ES-I3 (cell line): ENCODE data around the gene FAM193A.
"Not testable (repeated sequence)": the region's sequence is repeated elsewhere in the genome, so short reads cannot be mapped to it uniquely, and the experiment has no call there.

Experiments used
- H3K36me3 ChIP-seq: 2 replicates; pipeline ENCODE4 v1.6.1; 2013; ENCODE audit warnings: mild to moderate bottlenecking, low read length, control low read depth, moderate library complexity; ENCODE audit not compliant: insufficient read depth
- H3K4me1 ChIP-seq: 2 replicates; pipeline ENCODE4 v1.6.1; 2013; ENCODE audit warnings: mild to moderate bottlenecking, control low read depth, low read length; ENCODE audit not compliant: insufficient read depth
- H3K9ac ChIP-seq: 2 replicates; pipeline ENCODE4 v1.6.1; 2013; ENCODE audit warnings: low read depth, mild to moderate bottlenecking, low read length, moderate library complexity
- H3K9me3 ChIP-seq: 2 replicates; pipeline ENCODE4 v1.6.1; 2013; ENCODE audit warnings: mild to moderate bottlenecking, low read length, moderate library complexity; ENCODE audit not compliant: control insufficient read depth, insufficient read depth

FAM193A gene

DNA sequence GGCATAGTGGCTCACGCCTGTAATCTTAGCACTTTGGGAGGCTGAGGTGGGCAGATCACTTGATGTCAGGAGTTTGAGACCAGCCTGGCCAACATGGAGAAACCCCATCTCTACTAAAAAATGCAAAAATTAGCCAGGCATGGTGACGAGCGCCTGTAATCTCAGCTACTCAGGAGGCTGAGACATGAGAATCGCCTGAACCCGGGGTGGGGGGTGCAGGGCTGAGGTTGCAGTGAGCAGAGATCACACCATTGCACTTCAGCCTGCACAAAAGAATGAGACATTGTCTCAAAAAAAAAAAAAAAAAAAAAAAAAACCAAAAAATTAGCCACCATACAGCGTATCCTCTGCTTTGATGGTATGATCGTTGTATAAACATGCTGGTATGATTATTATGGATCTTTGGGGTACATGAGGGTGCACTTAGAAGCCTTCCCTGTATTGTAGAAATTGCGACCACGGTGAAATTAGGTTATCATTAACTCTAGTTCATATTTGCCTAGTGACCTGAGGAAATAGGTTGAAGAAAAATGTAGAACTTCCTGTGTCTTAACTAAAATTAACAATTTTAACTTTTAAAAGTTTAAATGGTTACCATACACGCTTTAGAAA is 7.2 kb downstream of the FAM193A start:
- not testable (repeated sequence) for H3K9ac ChIP-seq, H3K4me1 ChIP-seq, H3K9me3 ChIP-seq, H3K36me3 ChIP-seq

DNA sequence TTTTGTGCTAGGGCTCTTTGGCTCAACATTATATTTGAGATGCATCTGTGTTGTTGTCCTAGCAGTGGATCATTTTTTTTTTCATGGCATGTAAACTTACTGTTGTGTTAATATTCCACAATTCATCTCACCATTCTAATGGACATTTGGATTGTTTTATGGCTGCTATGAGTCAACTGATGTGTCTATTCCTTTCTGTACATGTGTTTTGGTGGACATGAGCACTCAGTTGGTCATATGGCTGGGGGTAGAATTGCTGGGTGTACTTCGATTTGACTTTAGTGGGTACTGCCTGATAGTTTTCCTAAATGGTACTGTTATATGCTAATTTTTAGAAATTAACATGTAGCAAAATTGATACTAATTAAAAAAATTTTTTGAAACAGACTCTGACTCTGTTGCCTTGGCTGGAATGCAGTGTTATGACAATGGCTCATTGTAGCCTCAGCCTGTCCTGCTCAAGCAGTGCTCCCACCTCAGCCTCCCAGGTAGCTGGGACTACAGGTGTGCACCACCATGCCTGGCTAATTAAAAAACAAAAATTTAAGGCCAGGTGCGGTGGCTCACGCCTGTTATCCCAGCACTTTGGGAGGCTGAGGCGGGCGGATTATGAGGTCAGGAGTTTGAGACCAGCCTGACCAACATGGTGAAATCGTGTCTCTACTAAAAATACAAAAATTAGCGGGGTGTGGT is 9.0 kb downstream of the FAM193A start:
- no peaks in the 10 kb centered on the region for H3K4me1 ChIP-seq
- H3K9ac ChIP-seq = no peak overlapping the region
- no peaks in the 10 kb centered on the region for H3K9me3 ChIP-seq
- H3K36me3 ChIP-seq = no peaks in the 10 kb centered on the region

- no peaks in the 10 kb centered on the region for H3K4me1 ChIP-seq
- H3K9me3 ChIP-seq = no peaks in the 10 kb centered on the region
- H3K9ac ChIP-seq = no peak overlapping the region
- no peaks in the 10 kb centered on the region for H3K36me3 ChIP-seq
These were observed 9.9 kb downstream of the FAM193A start for GRCh38 chr4:2546286-2546823.

- H3K36me3 ChIP-seq, H3K9ac ChIP-seq: not testable (repeated sequence)
These were observed 10.7 kb downstream of the FAM193A start for GRCh38 chr4:2546961-2547691.

DNA sequence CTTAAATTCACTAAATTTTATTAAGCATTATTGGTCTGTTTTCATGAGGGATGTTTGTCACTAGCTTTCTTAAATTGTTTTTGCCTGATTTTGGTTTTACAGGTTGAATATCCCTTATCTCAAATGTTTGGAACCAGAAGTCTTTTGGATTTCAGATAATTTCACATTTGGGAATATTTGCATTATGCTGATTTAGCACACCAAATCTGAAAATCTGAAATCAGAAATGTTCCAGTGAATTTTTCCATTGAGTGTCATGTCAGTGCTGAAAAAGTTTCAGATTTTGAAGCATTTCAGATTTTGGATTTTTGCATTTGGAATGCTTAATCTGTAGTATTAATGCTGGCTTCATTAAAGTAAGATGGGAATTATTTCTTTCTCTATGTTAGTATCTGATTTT is 14.7 kb downstream of the FAM193A start:
- Histone ChIP-seq H3K36me3 (no peaks in the 10 kb centered on the region), H3K9ac (no peak overlapping the region), H3K4me1 (no peaks in the 10 kb centered on the region), H3K9me3 (no peaks in the 10 kb centered on the region)

More at GRCh38 chr4:2546961-2547691, 10.7 kb downstream of the FAM193A start:
- H3K4me1 ChIP-seq, H3K9me3 ChIP-seq: not testable (repeated sequence)

DNA sequence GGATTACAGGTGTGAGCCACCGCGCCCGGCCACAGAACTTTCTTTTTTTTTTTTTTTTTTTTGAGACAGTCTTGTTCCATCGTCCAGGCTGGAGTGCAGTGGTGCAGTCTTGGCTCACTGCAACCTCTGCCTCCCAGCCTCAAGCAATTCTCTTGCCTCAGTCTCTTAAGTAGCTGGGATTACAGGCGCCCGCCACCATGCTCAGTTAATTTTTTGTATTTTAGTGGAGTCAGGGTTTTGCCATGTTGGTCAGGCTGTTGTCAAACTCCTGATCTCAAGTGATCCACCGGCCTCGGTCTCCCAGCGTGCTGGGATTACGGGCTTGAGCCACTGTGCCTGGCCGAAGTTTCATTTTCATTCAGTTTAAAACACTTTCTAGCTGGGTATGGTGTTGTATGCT is 16.4 kb downstream of the FAM193A start:
- Histone ChIP-seq H3K9me3 (no peaks in the 10 kb centered on the region), H3K9ac (no peak overlapping the region), H3K4me1 (no peaks in the 10 kb centered on the region), H3K36me3 (no peaks in the 10 kb centered on the region)

- Histone ChIP-seq H3K9me3 (no peaks in the 10 kb centered on the region), H3K9ac (no peak overlapping the region), H3K36me3 (no peaks in the 10 kb centered on the region), H3K4me1 (no peaks in the 10 kb centered on the region)
These were observed 21.9 kb downstream of the FAM193A start for GRCh38 chr4:2558301-2558700.

- no peaks in the 10 kb centered on the region for H3K4me1 ChIP-seq
- no peaks in the 10 kb centered on the region for H3K9me3 ChIP-seq
- no peaks in the 10 kb centered on the region for H3K36me3 ChIP-seq
These were observed 23.7 kb downstream of the FAM193A start for GRCh38 chr4:2560167-2560566.

GRCh38 chr4:2565533-2565932 is 29.1 kb downstream of the FAM193A start:
- Histone ChIP-seq H3K36me3 (no peaks in the 10 kb centered on the region), H3K9me3 (no peaks in the 10 kb centered on the region), H3K4me1 (peaks cover 6% of the 10 kb centered on the region), H3K9ac (no peak overlapping the region)

More at GRCh38 chr4:2560167-2560566, 23.7 kb downstream of the FAM193A start:
- no peak overlapping the region for H3K9ac ChIP-seq

DNA sequence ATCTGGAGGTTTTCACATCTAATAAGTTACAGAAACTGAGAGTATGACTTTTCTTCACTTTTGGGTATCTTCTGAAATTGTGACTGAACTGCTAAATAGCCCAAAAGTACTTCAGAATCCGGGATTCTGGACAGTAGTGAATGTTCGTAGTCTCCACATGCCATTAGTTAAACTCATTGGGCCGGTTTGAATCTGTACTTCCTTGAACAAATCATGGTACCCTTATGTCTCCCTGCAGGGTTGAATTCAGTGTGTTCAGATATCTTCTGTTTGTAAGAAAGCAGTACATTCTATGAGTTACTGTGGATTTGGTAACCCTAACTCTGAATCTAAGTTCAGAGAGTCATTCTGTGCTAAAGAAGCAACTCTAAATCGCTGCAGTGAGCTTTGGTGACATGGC is 33.6 kb downstream of the FAM193A start:
- Histone ChIP-seq H3K9ac (no peak overlapping the region), H3K36me3 (no peaks in the 10 kb centered on the region), H3K9me3 (no peaks in the 10 kb centered on the region), H3K4me1 (peaks cover 12% of the 10 kb centered on the region)

DNA sequence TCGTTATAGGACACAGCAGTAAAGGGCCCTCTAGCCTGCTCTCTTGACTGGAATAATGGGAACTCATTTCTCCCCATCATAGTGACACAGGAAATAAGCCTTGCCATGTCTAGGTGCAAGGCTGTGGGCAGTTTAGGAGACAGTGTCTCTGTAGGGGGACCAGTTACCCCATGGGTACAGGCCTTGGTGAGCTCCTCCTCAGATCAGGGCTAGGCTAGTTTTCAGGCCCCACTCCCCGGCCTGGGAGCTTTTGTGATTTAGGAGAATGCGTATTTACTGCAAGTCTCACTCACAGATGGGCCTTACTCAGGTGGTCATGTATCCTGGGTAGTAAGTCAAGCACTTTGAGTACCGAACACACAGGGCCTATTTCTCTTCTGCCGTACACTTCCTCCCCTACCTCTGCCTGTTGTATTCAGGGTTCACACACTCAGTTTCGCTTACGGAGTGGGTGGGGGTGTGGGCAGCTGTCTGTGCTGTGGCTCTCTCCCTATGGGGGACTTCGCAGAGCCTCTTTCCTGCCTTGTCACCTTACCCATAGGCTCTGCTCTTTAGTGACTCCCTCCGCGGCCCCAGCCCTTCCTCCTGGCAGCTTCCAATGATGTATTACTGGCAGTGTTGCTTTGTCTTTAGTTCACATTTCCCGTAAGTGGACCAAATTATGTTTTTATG is 34.2 kb downstream of the FAM193A start:
- Histone ChIP-seq H3K9ac (no peak overlapping the region), H3K36me3 (no peaks in the 10 kb centered on the region), H3K4me1 (peaks cover 12% of the 10 kb centered on the region), H3K9me3 (no peaks in the 10 kb centered on the region)

DNA sequence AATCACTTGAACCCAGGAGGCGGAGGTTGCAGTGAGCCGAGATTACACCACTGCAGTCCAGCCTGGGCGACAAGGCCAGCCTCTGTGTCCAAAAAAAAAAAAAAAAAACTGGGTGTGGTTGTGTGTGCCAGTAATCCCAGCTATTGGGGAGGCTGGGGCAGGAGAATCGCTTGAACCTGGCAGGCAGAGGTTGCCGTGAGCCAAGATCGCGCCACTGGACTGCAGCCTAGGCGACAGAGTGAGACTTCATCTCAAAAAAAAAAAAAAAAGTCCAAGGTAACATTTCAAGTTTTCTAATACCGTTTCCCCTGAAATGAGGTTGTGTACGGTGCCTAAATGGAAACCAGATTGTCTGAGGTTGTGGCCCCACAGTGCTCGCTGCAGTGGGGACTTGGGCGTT is 35.6 kb downstream of the FAM193A start:
- no peaks in the 10 kb centered on the region for H3K9me3 ChIP-seq
- H3K4me1 ChIP-seq = peaks cover 12% of the 10 kb centered on the region
- H3K9ac ChIP-seq = no peak overlapping the region
- H3K36me3 ChIP-seq = no peaks in the 10 kb centered on the region

- no peak overlapping the region for H3K9ac ChIP-seq
- H3K36me3 ChIP-seq = no peaks in the 10 kb centered on the region
- peaks cover 12% of the 10 kb centered on the region for H3K4me1 ChIP-seq
- H3K9me3 ChIP-seq = no peaks in the 10 kb centered on the region
These were observed 36.4 kb downstream of the FAM193A start for GRCh38 chr4:2572866-2573265.

DNA sequence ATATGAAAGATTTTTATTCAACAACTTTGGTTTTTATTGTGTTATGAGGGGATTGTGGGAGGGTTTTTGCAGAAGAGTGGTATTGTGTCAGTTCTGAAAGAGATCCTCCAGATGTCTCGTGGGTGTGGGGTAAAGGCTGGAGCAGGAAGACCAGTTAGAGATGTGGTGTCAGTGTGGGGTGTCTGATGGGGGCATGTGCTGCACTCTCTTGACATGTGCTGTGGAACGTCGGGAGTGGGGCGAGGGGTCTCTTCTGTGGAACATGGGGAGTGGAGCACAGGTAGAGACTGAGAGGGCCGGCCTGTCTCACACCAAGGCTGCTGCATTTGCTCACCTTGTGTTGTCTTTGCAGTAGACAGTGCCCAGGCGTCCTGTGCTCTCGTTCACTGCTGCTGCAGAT is 37.6 kb downstream of the FAM193A start:
- peaks cover 12% of the 10 kb centered on the region for H3K4me1 ChIP-seq
- H3K36me3 ChIP-seq = no peaks in the 10 kb centered on the region
- no peaks in the 10 kb centered on the region for H3K9me3 ChIP-seq

More for the DNA sequence above, 37.6 kb downstream of the FAM193A start:
- no peak overlapping the region for H3K9ac ChIP-seq
